H1 (cell line): ENCODE data around the gene ALDOA. TPM values are rescaled to one million over a fixed set of nuclear protein-coding genes. Genes with fewer than 3 reads are reported as not detected.

ENCODE experiments used
- CTCF ChIP-seq, 3 experiments: IDR thresholded peaks; 1 replicate in 2 of 3; 2 replicates in 1 of 3; pipeline versions ENCODE4 v1.5.1 to v1.6.1; 2011; ENCODE audit warnings: low read length in 3 of 3, mild to moderate bottlenecking in 3 of 3, inconsistent platforms in 2 of 3, low read depth in 1 of 3, moderate library complexity in 1 of 3; ENCODE audit not compliant: insufficient read depth in 1 of 3; ENCODE audit errors: control extremely low read depth in 1 of 3
- polyA plus RNA-seq, 7 experiments: library from polyadenylated mRNA; depleted of rRNA in 3 of 7; stranded (reverse) in 5 of 7; unstranded in 2 of 7; fragments of >200 nt in 5 of 7; fragments of 200-250 nt in 2 of 7; gene quantifications; 1 replicate in 5 of 7; 2 replicates in 1 of 7; 4 replicates in 1 of 7; pipeline versions ENCODE4 v1.2.1 to v1.2.3, GENCODE V29; 2011 to 2013; ENCODE audit warnings: missing spikeins in 2 of 7, mixed read lengths in 2 of 7
- total RNA-seq: library from RNA; stranded (reverse); fragmentation: NEBNext Ultra II Directional; extraction: Animal tissue kit (Norgen Biotek cat#: 25700); gene quantifications from 2 replicates; pipeline ENCODE4 v1.2.1, GENCODE V29; 2021

Gene ALDOA
- total and polyA plus RNA-seq, 2 of the 8 experiments (the other 6 are each of a cell fraction or from before 2014, with no cell fraction given) = 1,072 to 1,083 TPM

DNA sequence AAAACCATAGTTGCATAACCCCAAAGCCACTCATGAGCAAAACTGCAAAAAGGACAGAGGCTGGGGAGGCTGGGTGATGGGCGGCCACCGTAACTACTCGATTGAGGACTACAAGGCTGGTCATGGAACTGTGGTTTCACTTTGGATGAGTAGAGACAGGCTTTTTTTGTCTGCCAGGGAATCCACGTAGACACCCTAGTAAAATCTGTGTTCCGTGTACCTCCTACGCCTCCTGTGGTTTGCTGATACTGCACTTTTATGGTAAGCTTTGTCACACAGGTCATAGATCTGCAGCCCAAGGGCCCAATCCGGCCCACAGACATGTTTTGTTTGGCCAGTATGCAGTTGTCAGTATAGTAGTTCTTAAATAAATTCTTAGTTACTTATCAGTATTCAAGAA lies 32.3 kb upstream of the ALDOA start (continued):
- TF ChIP-seq CTCF (IDR thresholded peaks at IDR 0.05; ENCODE audit: control extremely low read depth in 1 of 3, insufficient read depth in 1 of 3, low read depth in 1 of 3, low read length in 3 of 3) = no peak
